Measurements from ENCODE around the gene USH1C.

The USH1C gene

DNA sequence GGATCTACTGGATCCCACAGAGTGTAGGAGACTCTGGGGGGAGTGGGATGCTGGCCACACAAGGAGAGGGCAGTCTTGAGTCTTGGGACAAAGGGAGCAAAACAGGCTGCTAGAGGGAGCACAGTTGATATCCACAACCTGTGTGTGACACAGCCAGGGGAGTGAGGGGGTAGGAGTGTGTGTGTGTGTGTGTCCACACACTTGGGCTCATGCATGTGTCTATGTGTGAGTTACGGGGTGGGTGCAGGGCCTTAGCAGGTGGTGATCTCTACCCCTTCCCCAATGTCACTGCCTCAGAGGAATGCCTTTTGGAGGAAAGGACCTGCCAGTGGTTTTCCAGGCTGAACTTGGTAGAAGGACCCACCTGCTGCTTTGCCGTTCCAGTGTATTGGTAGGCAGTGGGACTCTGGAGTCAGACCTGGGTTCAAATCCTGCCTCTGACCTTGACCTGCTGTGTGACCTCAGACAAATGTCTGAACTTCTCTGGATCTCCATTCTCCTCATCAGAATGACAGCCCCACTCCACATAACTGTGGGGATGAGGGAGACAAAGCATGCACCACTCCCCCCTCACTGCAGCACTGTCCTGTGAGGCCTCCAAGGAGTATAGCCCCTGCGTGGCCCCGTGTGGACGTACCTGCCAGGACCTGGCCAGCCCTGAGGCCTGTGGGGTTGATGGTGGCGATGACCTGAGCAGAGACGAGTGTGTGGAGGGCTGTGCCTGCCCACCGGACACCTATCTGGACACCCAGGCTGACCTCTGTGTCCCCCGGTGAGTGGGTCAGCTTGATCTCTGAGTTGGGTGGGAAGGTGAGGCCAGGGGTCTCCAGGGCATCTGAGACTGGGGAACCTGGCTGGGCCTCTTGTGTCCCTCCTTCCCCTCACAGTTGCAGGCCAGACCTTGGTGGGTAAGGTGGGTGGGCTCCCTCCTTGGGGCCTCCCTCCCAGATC lies 30.2 kb upstream of the USH1C start:
- peaks cover 2% of the 10 kb centered on the region for H3K4me1 Mint-ChIP-seq (ENCODE audit: low read depth)
- no peaks in the 10 kb centered on the region for H3K36me3 Mint-ChIP-seq (ENCODE audit: low read depth)
- H3K9me3 Mint-ChIP-seq, result no peaks in the 10 kb centered on the region
- H3K27ac Mint-ChIP-seq, result no peak overlapping the region
- no peaks in the 10 kb centered on the region for H3K27me3 Mint-ChIP-seq (ENCODE audit: low read depth)
- H3K4me3 Mint-ChIP-seq, result no peak overlapping the region

GRCh38 chr11:17573526-17573925 lies 29.3 kb upstream of the USH1C start:
- Mint-ChIP-seq H3K27ac (no peak overlapping the region), H3K9me3 (no peaks in the 10 kb centered on the region), H3K27me3 (ENCODE audit: low read depth) (no peaks in the 10 kb centered on the region), H3K36me3 (ENCODE audit: low read depth) (no peaks in the 10 kb centered on the region), H3K4me3 (no peak overlapping the region), H3K4me1 (ENCODE audit: low read depth) (peaks cover 2% of the 10 kb centered on the region)

GRCh38 chr11:17572791-17573460 lies 28.7 kb upstream of the USH1C start:
- Mint-ChIP-seq H3K27me3 (ENCODE audit: low read depth) (no peaks in the 10 kb centered on the region), H3K4me3 (no peak overlapping the region), H3K4me1 (ENCODE audit: low read depth) (peaks cover 5% of the 10 kb centered on the region), H3K27ac (no peak overlapping the region), H3K9me3 (no peaks in the 10 kb centered on the region), H3K36me3 (ENCODE audit: low read depth) (no peaks in the 10 kb centered on the region)

GRCh38 chr11:17572359-17572690 lies 28.1 kb upstream of the USH1C start:
- Mint-ChIP-seq H3K9me3 (no peaks in the 10 kb centered on the region), H3K27ac (no peak overlapping the region), H3K36me3 (ENCODE audit: low read depth) (no peaks in the 10 kb centered on the region), H3K4me1 (ENCODE audit: low read depth) (peaks cover 5% of the 10 kb centered on the region), H3K27me3 (ENCODE audit: low read depth) (no peaks in the 10 kb centered on the region), H3K4me3 (no peak overlapping the region)

GRCh38 chr11:17571431-17572358 lies 27.5 kb upstream of the USH1C start:
- Mint-ChIP-seq H3K9me3 (no peaks in the 10 kb centered on the region), H3K4me1 (ENCODE audit: low read depth) (peaks cover 5% of the 10 kb centered on the region), H3K27me3 (ENCODE audit: low read depth) (peaks cover 2% of the 10 kb centered on the region), H3K4me3 (no peak overlapping the region), H3K36me3 (ENCODE audit: low read depth) (no peaks in the 10 kb centered on the region), H3K27ac (no peak overlapping the region)

DNA sequence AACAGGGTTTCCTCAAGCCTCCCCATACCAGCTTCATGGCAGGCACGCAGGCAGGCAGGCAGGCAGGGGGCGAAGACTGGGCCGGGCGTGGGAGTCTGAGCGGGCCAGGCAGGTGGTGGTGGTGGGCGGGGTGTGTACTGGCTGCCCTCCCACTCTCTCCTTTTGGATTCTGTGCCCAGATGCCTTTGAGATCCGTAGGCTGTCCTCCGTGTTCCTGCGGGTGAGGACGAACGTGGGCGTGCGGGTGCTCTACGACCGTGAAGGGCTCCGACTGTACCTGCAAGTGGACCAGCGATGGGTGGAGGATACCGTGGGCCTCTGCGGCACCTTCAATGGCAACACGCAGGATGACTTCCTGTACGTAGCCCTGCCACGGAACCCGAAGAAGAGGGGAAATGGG lies 25.8 kb upstream of the USH1C start:
- peaks cover 5% of the 10 kb centered on the region for H3K4me1 Mint-ChIP-seq (ENCODE audit: low read depth)
- no peak overlapping the region for H3K4me3 Mint-ChIP-seq
- peaks cover 6% of the 10 kb centered on the region for H3K27me3 Mint-ChIP-seq (ENCODE audit: low read depth)
- H3K27ac Mint-ChIP-seq, result no peak overlapping the region
- H3K36me3 Mint-ChIP-seq (ENCODE audit: low read depth), result no peaks in the 10 kb centered on the region
- H3K9me3 Mint-ChIP-seq, result no peaks in the 10 kb centered on the region

- no peaks in the 10 kb centered on the region for H3K9me3 Mint-ChIP-seq
- H3K27ac Mint-ChIP-seq, result no peak overlapping the region
- H3K4me3 Mint-ChIP-seq, result no peak overlapping the region
- peaks cover 5% of the 10 kb centered on the region for H3K4me1 Mint-ChIP-seq (ENCODE audit: low read depth)
- H3K36me3 Mint-ChIP-seq (ENCODE audit: low read depth), result no peaks in the 10 kb centered on the region
- peaks cover 6% of the 10 kb centered on the region for H3K27me3 Mint-ChIP-seq (ENCODE audit: low read depth)
Measured at GRCh38 chr11:17568944-17569343, 24.7 kb upstream of the USH1C start.

GRCh38 chr11:17564687-17565042 lies 20.4 kb upstream of the USH1C start:
- Mint-ChIP-seq H3K36me3 (ENCODE audit: low read depth) (no peaks in the 10 kb centered on the region), H3K27me3 (ENCODE audit: low read depth) (peaks cover 17% of the 10 kb centered on the region), H3K4me1 (ENCODE audit: low read depth) (peaks cover 6% of the 10 kb centered on the region), H3K9me3 (no peaks in the 10 kb centered on the region), H3K27ac (no peak overlapping the region), H3K4me3 (no peak overlapping the region)

GRCh38 chr11:17563961-17564686 lies 19.9 kb upstream of the USH1C start:
- Mint-ChIP-seq H3K36me3 (ENCODE audit: low read depth) (no peaks in the 10 kb centered on the region), H3K27ac (no peak overlapping the region), H3K4me3 (no peak overlapping the region), H3K9me3 (no peaks in the 10 kb centered on the region), H3K4me1 (ENCODE audit: low read depth) (peaks cover 6% of the 10 kb centered on the region), H3K27me3 (ENCODE audit: low read depth) (peaks cover 17% of the 10 kb centered on the region)

- Mint-ChIP-seq H3K36me3 (ENCODE audit: low read depth) (no peaks in the 10 kb centered on the region), H3K27ac (no peak overlapping the region), H3K27me3 (ENCODE audit: low read depth) (peaks cover 17% of the 10 kb centered on the region), H3K4me3 (no peak overlapping the region), H3K4me1 (ENCODE audit: low read depth) (peaks cover 3% of the 10 kb centered on the region), H3K9me3 (no peaks in the 10 kb centered on the region)
Measured at GRCh38 chr11:17563231-17563646, 19.0 kb upstream of the USH1C start.

- H3K9me3 Mint-ChIP-seq, result no peaks in the 10 kb centered on the region
- H3K27me3 Mint-ChIP-seq (ENCODE audit: low read depth), result peaks cover 13% of the 10 kb centered on the region
- H3K4me1 Mint-ChIP-seq (ENCODE audit: low read depth), result peaks cover 3% of the 10 kb centered on the region
- no peak overlapping the region for H3K27ac Mint-ChIP-seq
- no peaks in the 10 kb centered on the region for H3K36me3 Mint-ChIP-seq (ENCODE audit: low read depth)
- no peak overlapping the region for H3K4me3 Mint-ChIP-seq
Measured at GRCh38 chr11:17561526-17561925, 17.3 kb upstream of the USH1C start.

DNA sequence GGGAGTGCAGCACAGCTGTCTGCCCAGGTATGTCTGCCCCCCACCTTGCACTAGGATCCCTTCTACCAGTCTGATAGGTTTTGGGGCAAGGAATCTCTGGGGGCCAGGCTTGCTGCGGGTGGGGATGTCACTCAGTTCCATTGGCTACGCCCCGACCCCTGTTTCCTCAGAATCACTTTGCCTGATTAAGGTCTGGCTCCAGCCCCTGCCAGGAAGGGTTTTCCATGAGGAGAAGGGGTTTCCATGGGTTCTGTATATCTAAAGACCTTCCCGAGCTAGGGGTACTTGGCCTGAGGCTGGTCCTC lies 16.8 kb upstream of the USH1C start:
- peaks cover 3% of the 10 kb centered on the region for H3K4me1 Mint-ChIP-seq (ENCODE audit: low read depth)
- no peak overlapping the region for H3K27ac Mint-ChIP-seq
- H3K27me3 Mint-ChIP-seq (ENCODE audit: low read depth), result peaks cover 11% of the 10 kb centered on the region
- no peaks in the 10 kb centered on the region for H3K9me3 Mint-ChIP-seq
- no peaks in the 10 kb centered on the region for H3K36me3 Mint-ChIP-seq (ENCODE audit: low read depth)
- H3K4me3 Mint-ChIP-seq, result no peak overlapping the region

DNA sequence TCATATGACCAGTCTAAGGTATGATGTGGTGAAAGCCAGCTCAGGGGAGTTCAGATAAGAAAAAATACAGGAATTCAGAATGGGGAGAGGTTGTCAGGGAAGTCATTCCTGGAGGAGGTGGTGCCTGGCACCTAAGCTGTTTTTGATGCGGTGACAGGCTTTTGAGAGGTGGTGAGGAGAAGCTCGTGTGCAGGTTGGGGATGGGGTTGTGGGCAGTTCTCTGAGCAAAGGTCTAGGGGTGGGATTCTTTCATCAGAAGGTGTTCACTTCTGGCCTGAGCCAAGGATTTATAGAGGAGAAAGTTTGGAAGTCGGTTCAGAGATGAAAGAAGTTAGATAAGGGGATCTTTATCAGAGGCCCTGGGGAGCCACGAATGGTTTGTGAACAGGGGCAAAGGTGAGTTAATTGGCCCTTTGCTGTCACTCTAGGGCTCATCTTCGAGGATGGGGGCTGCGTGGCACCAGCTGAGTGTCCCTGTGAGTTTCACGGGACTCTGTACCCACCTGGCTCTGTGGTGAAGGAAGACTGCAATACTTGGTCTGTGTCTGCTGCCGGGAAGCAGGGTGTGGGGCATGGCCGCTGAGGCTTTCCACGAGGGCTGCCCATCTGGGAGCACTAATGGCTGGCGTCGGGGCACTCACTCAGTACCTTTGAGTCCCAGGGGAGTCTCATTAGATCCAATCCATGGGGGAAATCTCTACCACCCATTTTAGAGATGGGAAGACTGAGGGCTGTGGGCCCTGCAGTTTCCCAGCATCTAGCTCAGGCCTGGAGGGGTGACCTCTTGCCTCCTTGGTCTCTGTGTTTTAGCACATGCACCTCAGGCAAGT lies 16.3 kb upstream of the USH1C start:
- Mint-ChIP-seq H3K4me3 (no peak overlapping the region), H3K27ac (no peak overlapping the region), H3K36me3 (ENCODE audit: low read depth) (no peaks in the 10 kb centered on the region), H3K4me1 (ENCODE audit: low read depth) (peaks cover 3% of the 10 kb centered on the region), H3K9me3 (no peaks in the 10 kb centered on the region), H3K27me3 (ENCODE audit: low read depth) (peaks cover 11% of the 10 kb centered on the region)
